ENCODE measurements around the gene THAP4.
"Not testable (repeated sequence)": the region's sequence is repeated elsewhere in the genome, so short reads cannot be mapped to it uniquely, and the experiment has no call there.

Gene THAP4

DNA sequence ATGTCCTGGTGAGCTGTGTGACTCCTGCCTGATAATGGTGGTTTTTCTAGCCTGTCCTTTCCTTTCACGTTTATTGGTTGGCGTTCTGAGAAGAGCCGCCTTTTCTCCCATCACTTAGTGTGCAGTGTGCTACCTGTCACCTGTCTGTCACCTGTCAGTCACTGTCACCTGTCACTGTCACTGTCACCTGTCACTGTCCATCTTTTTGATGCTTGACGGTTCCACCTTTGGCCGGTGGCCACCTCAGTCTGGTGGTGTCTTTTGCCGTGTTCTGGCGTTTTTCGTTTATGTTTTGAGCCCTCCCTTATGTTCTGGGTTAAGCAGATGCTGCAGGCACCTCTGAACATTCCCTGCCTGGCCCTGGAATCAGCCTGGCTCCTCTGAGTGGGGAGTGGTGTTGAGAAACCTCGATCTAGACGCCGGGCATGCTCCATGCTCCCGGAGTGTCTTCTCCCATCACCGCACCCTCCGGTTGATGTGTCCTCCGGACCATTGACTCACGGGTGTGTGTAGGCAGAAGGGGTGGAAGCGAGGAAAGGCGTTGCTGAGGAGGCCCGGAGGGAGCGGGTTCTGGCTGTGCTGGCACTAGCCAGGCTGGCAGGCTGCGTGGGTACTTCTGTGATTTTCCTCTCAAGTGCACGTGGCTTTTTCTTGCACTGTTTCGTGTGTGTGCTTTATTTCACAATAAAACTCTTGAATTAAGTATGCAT lies 28.9 kb upstream of the THAP4 start:
- DNase-seq = no peak

DNA sequence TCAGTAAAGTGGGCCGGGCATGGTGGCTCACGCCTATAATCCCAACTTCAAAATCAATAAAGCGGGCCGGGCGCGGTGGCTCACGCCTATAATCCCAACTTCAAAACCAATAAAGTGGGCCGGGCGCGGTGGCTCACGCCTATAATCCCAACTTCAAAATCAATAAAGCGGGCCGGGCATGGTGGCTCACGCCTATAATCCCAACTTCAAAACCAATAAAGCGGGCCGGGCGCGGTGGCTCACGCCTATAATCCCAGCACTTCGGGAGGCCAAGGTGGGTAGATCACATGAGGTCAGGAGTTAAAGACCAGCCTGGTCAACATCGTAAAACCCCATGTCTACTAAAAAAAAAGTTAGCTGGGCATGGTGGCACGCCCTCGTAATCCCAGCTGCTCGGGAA lies 25.8 kb upstream of the THAP4 start:
- not testable (repeated sequence) for DNase-seq

DNA sequence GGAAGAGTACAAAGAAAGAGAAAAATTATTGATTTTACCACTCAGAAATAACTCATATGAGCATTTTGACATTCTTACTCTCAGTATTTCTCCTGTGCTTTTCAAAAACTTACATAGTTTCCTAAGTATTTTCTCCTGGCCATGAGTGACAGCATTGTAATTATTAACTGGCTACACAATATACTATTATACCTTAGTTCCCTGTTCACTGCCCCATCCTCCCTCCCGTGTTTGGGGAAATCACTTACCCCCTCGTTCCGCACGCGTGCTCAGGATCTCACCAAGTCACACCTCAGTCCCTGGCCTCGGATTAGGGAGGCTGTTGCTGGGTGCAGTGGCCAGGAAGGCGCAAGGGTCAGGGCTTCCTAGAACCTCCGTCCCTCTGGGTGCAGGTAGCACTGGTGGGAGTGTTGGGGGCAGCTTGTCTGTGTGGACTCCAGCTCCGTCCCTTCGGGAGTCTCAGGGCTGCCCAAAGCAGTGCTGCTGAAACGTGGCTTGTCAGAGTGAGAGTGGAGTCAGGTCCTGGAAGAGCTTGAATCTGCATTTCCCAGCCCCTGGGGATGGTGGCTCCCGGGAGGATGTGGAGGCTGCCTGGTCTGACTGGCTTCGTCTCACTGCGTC lies 23.7 kb upstream of the THAP4 start:
- no peak for DNase-seq

DNA sequence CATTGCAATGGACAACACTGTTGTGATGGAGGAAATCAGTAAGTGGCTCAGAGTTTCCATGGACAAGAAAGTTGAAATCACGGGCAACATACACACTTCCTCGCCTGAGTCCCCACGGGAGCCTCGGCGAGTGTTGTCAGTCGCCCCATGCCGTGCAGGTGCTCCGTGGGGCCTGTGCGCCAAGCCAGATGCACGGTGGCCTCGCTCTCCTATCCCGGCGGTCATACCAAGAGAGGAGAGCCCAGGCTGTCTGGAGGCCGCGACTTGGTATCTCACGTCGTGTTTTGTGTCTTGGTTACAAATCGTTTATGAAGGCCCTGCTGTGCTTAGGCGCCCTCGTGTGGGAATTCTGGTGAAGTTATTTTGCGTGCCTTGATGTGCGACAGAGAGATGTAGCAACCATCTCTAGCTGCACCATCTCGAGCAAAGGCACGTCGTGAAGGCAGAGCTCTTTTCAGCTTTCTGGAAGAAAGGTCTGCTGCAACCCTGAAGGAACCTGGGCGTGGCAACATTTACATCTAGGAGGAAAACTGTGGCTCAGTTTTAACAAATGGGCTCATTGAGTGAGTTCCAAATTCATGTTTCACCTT lies 22.3 kb upstream of the THAP4 start:
- peak; percentile 58 to 63 for DNase-seq

DNA sequence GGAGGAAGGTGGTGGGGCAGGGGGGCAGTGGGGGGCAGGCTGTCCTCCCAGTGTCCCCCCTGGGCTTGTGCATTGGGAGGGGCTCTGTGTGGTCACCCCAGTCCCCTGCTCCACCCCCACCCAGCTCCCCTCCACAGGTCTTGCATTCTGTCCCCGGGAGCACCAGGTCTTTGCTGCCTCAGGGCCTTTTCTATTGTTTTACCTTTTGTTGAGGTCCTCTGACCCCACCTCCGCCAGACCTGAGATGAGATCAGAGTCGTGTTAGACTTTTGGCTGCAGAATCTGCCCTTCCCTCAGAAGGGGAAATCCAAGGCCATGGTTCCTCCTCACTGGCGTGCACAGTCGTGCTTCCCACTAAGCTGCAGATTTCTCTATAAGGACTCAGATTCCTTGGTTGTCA lies 21.3 kb upstream of the THAP4 start:
- DNase-seq = no peak

DNA sequence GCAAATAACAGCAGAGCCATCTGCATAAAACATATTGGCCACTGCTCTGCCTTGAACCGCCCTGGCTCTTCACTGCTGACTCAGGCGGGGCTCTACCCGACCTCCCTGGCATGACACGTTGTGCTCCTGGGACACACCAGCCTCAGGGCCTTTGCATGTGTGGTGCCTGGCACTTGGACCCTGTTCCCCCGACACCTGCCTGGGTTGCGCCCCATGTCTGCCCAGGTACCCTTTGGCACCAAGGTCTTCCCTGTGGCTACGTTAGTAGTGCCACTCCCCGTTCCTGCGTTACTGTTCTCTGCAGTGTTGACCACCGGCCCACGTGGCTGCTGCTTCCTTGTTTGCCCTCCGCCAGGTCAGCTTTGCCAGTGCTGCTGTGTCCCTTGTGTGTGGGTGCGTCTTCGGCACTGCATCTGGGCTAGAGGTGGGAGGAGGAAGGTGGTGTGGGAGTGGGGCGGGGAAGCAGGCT lies 20.9 kb upstream of the THAP4 start:
- DNase-seq = no peak

DNA sequence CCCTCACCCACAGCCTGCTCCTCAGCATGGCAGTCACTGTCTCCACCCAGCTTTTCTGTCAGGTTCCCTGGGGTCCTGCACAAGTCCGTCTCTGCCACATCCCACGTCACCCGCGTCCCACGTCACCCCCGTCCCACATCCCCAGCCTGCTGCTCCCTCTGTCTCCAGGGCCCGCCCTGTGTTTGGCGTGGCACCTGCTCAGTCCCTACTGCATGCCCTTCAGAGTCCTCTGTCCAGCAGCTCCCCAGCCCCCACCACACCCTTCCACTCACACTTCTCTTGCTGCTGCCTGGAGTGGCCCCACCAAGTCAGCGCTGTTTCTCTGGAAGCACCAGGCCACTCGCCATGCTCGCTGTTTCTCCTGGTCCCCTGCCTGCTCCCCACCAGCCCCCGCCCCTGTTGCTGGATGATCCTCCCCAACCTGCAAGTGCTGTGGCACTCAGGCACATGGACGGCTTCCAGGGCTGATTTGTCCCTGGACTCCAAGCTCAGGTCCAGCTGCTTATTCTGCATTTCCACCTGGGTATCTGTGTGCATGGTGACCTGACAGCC lies 19.3 kb upstream of the THAP4 start:
- no peak for DNase-seq

DNA sequence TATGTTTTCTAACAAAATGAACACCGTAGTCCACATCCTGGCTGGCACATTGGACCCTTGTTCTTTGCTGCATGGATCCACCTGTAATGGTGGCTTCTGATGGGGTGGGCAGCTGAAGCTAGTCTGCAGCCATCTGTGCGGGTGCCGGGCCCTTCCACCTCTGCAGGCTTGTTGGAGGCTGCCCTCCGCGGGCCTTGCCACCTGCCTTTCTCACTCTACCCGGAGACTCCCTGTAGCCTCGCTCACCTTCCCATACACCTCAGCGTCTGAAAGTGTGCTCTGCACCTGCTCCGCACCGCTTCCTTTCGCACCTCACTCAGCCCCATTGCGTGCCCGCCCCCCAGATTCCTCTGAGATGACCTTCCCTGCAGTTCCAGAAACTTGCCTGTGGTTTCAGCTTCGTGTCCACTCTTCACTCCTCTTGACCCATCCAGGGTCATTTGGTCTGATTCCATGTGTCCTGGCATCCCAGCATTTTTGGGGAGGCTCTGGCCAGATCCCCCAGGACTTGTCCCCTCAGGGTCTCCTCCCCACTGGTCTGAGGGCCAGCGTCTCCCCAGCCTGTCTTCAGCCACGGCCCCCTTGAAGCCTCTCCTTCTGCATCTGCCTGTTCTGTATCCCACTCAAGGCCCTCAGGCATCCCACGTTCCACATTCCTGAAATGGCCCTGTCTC lies 18.7 kb upstream of the THAP4 start:
- no peak for DNase-seq

DNA sequence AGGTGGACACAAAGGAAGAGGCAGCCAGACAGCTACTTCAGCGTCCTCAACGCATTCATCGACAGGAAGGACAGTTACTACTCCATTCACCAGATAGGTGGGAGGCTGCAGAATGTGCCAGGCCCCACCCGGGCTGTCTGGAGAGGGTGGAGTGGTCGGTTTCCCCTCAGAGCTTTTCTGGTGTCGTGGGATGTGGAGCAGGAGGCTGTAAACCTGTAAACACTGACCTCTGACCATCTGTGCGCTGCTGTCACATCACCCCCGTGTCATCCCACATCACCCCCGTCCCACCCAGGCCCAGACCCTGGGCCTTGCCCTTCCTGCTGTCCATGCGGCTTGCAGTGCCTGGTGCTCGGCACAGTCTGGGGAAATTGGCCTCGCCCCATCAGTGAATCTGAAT lies 17.6 kb upstream of the THAP4 start:
- no peak for DNase-seq

DNA sequence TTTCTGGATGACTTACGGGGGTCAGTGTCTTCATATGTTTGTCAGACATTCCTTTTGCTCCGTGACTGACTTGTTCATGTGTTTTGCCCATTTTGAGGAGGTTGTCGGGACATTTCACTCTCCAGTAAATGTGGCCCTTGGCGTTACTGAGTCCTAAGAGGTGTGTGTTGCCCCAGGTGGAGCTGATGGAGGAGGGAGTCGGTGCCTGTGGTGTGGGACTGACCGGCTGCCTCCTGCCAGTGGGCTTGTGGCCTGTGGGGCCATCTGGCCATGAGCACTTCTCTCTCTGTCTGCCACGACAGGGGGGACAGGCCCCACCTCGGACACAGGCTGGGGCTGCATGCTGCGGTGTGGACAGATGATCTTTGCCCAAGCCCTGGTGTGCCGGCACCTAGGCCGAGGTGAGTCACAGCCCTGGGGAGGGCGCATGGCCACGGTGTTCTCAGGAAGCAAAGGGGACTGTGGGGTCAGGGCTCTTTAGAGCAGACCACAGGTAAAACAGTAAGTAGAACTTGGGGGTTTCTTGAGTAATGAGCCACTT lies 16.3 kb upstream of the THAP4 start:
- no peak for DNase-seq

DNA sequence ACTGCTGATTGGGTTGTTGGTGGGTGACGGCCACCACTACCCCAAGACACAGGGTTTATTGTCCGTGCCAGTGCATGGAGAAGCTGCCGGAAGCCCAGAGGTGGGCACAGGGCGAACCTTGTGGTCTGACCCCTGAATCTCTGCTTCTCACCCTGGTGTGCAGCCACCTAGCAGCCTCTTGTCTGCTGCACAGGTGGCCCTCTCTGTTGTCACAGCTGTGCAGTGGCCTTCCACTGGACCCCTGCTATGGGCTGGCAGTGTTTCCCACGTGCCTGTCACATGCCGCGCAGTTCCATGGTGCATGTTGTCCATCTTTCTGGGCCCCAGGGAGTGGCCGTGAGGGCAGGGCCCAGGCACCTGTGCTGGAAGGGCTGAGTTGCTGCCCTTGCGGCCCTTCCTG lies 15.8 kb upstream of the THAP4 start:
- DNase-seq = no peak

DNA sequence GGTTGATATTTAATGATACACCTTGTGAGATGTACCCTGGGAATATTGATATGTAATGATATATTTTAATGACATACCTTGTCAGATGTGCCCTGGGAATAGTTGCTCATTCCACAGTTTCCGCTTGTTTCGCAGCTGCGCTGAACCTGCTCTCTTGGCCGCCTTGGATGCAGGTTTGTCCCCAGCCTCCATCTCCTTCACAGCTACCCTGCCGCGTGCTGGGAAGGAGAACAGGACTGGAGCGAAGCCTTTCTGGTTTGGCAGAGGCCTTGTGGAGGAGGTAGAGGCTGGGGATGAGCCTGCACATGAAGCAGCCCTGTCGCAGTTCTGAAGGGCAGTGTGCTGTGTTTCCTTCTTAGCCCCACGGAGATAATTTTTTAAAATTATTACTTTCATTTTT lies 15.2 kb upstream of the THAP4 start:
- no peak for DNase-seq

DNA sequence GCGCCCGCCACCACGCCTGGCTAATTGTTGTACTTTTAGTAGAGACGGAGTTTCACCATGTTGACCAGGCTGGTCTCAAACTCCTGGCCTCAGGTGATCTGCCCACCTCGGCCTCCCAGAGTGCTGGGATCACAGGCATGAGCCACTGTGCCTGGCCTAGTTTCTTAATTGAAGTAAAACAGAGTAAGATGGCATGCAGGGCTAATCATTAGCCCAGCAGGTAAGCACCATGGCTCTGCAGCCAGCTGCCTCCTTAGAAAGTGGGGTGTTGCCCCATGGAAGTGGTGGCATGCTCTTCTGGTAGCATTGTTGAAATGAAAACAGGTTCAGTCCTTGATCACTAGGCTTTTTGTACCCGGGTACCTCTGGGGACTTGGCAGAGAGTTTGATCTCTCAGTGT lies 13.0 kb upstream of the THAP4 start:
- DNase-seq = no peak

DNA sequence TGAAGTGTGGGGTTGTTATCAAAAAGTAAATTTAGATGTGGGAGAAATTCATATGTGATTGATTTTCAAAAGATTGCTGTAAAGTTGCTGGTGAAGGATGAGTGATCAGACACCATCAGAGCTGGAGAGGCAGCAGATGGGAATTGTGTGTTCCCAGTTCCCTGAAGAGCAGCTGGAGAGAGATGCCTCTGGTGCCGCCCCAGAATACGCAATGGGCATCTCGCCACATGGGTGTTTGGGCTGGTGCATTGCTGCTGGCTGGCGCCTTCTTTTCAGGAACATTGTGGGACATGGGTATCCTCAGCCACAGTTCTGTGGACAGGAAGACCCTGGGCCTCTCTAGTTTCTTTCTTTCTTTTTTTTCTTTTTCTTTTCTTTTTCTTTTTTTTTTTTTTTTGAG lies 12.4 kb upstream of the THAP4 start:
- no peak for DNase-seq

DNA sequence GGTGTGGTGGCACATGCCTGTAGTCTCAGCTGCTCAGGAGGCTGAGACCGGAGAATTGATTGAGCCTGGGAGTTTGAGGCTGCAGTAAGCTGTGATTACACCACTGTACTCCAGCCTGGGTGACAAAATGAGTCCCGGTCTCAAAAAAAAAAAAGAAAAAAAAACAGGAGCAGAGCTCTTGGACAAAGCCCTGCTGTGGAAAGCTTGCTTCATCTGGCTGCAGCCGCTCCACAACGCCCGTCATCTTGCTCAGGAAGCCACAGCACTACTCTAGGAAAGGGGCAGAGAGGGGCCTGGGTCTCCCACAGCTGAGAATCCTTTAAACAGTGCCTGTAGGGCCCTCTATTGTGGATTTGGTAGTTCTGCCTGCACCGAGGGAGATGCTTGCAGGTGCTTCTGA lies 11.5 kb upstream of the THAP4 start:
- no peak for DNase-seq

DNA sequence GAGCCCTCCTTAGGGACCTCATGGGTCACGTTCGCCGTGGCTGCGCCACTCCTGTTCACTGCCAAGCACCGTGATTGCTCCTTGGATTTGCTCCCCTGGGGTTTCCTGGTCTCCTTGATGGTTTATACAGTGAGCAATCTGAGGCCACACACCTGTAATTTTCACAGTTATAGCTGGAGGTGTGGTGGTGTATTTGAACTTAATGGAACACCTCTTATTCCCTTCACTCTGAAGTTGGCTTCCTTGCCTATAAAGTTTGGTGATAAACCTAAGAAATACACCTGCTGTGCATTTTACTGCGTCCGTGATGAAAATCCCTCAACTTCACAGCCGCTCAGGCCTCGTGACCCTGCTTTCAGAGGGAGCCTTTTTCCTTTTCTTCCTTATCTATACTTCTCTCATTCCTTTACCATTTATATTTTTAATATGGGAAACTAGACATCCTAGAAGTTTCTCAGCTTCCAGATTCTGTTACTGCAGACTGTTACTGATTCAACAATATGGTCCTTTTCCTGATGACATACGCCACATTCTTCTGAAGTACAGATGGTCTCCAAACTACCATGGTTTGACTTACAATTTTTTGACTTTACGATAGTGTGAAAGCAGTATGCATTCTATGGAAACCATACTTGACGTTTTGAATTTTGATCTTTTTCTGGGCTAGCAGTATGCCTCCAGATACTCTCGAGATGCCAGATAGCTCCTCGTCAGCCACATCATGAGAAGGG lies 9.1 kb upstream of the THAP4 start:
- no peak for DNase-seq

DNA sequence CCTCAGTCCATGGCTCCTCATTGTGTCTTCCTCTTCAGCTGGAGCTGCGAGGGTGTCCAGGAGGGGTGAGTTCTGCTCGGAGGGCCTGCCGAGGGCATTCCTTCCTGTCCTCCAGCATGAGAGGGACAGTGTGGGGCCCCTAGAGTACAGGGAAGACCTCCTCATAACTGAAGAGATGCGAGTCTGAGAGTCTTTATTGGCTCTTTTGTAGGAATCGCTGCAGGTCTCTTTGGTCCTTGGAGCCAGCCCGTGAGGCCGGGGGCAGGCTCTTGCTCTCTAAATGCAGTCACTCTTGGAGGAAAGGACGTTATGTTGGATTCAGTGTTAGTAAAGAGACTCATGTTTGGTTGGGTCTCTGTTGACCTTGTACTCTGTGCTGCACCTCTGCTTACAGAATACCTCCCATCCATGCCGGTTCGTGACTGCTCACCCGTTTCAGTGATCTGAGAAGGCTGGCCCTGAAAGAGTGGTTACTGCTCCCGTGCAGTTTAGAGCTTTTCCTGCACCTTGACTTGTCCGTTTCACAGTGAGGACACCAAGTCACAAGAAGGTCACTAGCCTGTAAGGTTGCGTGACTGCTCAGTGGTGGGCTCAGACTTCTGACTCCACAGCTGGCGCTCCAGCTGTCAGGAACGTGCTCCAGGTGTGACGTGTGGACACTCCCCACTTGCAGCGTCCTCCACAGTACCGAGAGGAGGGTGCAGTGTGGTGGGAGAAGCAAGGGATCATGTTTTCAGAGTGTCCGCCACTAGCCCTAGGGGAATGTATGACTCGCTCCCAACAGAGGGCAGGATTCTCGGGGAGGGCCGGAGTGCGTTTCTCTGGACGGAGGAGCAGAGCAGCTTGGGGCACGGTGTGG lies 8.3 kb upstream of the THAP4 start:
- no peak for DNase-seq

DNA sequence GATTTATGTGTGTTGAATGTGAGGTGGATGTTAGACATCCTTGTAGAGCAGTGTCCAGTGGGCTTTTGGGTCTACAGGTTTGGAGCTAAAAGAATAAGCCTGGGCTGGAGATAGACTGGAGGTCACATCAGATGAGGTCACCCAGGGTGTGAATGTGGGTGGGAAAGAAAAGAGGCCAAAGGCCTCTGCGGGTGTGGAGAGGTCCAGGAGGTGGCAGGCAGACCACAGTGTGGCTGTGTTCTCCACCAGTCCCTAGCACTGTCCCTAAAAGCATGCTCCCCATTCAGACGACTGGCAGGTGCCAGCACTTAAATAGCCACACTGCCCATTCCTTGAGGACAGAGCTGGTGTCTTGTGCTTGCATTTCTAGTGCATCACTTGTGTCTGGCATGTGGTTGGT lies 4.7 kb upstream of the THAP4 start:
- DNase-seq = no peak

DNA sequence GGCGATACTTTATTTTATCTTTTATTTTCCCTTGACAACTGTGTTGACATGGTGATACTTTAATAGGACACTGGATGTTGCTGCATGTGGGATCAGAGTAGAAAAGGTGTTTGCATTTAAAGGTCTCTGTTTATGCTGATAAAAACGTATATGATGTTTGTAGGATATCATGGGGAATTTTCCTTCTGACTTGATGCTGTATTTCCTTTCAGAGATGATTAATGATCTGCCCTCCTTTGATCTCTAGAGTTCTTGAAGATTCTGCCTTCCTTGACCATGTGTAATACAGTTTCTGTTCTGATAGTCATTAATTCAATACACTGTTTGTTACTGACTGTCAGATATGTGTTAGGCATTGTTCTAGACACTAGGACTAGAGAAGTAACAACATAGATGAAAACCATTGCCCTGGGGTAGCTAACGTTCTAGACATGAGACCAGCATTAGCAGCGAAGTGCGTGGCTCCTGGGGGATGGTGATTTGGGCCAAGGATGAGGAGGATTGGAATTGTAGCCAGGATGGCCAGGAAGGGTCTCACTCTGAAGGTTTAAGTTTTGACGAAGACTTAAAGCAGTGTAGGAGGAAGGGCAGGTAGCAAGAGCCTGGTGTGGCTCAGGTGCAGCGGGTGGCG lies 3.3 kb upstream of the THAP4 start:
- no peak for DNase-seq

DNA sequence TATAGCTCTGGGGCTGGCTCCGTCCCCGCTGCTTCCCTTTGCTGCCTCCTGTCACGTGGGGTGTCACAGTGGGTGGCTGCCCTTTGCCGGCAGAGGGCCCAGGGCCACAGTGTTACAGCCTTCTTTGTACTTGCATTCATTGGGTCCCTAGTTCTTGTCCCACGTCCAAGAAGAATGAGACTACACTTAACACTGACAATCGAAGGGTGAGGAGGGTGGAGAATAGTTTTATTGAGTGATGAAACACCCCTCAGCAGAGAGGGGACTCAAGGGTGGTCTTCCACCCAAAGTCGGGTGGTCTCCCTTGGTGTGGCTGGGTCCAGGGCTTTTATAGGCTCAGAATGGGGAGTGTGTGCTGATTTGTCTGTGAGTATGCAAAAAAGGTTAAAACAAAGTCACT lies 2.4 kb upstream of the THAP4 start:
- no peak for DNase-seq

DNA sequence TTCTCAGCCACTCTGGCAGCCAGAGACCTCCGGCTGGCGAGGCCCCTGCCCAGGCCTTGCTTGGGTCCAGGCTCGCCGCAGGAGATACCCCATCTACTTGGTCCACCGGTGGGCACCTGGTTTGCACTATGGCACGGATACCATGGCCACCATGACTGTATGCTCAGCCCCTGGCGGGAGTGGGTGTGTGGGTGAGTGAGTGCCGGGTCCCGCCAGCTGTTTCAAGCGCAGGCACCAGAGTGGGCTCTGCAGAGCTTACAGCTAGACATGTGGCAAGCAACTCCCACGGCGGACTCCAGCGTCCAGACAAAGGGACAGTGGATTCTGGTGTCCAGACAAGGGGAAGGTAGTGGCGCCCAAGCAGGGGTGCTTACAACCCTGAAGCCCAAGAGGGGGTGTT lies 2.0 kb upstream of the THAP4 start:
- no peak for DNase-seq

Measured in NCI-H2081 (cell line).